ENCODE measurements around the gene TENM3. TPM values are rescaled to one million over a fixed set of nuclear protein-coding genes. Genes with fewer than 3 reads are reported as not detected.

TENM3 gene
- total RNA-seq, 1 experiment from 2014 or later = 34.1 TPM

GRCh38 chr4:182839256-182839655, 596.1 kb downstream of the TENM3 start:
- POLR2A ChIA-PET = no interaction called here
- TF ChIP-seq, protein P1, sequence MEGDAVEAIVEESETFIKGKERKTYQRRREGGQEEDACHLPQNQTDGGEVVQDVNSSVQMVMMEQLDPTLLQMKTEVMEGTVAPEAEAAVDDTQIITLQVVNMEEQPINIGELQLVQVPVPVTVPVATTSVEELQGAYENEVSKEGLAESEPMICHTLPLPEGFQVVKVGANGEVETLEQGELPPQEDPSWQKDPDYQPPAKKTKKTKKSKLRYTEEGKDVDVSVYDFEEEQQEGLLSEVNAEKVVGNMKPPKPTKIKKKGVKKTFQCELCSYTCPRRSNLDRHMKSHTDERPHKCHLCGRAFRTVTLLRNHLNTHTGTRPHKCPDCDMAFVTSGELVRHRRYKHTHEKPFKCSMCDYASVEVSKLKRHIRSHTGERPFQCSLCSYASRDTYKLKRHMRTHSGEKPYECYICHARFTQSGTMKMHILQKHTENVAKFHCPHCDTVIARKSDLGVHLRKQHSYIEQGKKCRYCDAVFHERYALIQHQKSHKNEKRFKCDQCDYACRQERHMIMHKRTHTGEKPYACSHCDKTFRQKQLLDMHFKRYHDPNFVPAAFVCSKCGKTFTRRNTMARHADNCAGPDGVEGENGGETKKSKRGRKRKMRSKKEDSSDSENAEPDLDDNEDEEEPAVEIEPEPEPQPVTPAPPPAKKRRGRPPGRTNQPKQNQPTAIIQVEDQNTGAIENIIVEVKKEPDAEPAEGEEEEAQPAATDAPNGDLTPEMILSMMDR (IDR thresholded peaks at IDR 0.05; ENCODE audit: unreplicated experiment) = no peak

DNA sequence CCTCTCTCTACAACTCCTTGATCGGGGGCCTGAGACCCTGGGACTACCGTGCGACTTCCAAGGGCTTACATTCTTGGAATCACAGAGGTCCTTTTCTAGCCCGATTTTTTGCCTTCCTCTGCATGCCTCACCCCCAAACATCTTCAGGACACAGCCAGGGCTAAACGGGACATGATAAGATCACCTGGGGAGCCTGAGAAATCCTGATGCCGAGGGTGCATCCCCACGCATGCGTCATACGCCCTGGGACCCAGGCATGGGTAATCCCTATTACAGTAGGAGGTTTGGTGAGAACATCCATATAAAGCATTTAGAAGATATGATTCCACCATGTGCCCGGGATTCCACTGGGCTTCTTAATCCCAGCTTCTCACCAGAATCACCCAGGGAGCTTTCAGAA, 596.9 kb downstream of the TENM3 start:
- H3K4me3 Mint-ChIP-seq (ENCODE audit: unreplicated experiment) = no peak overlapping the region

More at GRCh38 chr4:182839256-182839655, 596.1 kb downstream of the TENM3 start:
- H3K4me3 Mint-ChIP-seq (ENCODE audit: unreplicated experiment) = no peak overlapping the region
- H3K4me1 Mint-ChIP-seq (ENCODE audit: insufficient read depth, unreplicated experiment) = peaks cover 8% of the 10 kb centered on the region
- BruUV-seq (replicated peaks) = no TSS peak
- peaks cover 11% of the 10 kb centered on the region for H3K27me3 Mint-ChIP-seq (ENCODE audit: insufficient read depth, unreplicated experiment)
- intact Hi-C loops (cut with micrococcal nuclease) = no loop called here
- no peaks in the 10 kb centered on the region for H3K36me3 Mint-ChIP-seq (ENCODE audit: insufficient read depth, unreplicated experiment)
- no peaks in the 10 kb centered on the region for H3K9me3 Mint-ChIP-seq (ENCODE audit: unreplicated experiment)
- DNase-seq (ENCODE audit: unreplicated experiment) = no peak
- H3K27ac Mint-ChIP-seq (ENCODE audit: low read depth, unreplicated experiment) = no peak overlapping the region
- CTCF ChIA-PET = interaction anchor here (1.1 kb wide), 1 partner anchor 493 kb away, joined by 3 read pairs; no protein-coding TSS in a partner anchor

DNA sequence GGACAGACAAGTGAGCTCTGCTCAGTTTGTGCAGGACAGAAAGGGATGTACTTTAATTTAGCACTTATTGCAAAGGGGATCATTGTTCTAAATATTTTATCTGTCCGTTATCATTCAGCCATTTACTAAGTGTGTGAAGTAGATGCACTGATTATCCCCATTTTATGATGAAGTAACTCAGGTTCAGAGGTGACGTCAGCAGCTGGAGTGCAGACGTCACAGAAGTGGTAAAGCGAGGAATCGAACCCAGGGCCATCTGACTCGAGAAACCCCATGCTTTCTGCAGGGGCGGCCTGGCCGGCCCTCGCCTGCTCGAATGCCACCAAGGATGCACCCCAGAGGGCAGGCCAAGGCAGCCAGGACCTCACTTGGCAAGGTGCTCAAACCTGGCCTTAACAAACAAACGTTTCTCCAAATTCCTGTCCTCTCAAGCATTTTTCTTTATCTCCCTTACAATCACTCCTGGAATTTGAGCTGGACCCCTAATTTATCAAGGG, 599.0 kb downstream of the TENM3 start:
- Mint-ChIP-seq H3K4me1 (ENCODE audit: insufficient read depth, unreplicated experiment) (peaks cover 8% of the 10 kb centered on the region), H3K9me3 (ENCODE audit: unreplicated experiment) (no peaks in the 10 kb centered on the region), H3K27ac (ENCODE audit: low read depth, unreplicated experiment) (no peak overlapping the region), H3K36me3 (ENCODE audit: insufficient read depth, unreplicated experiment) (no peaks in the 10 kb centered on the region), H3K4me3 (ENCODE audit: unreplicated experiment) (no peak overlapping the region), H3K27me3 (ENCODE audit: insufficient read depth, unreplicated experiment) (no peaks in the 10 kb centered on the region)
- BruUV-seq (replicated peaks) = no TSS peak
- ChIA-PET CTCF (interaction anchor here (0.6 kb wide), 1 partner anchor 688 kb away, joined by 3 read pairs; no protein-coding TSS in a partner anchor), POLR2A (no interaction called here)
- intact Hi-C loops (cut with micrococcal nuclease) = no loop called here
- DNase-seq (ENCODE audit: unreplicated experiment) = no peak
- TF ChIP-seq, protein P1 (IDR thresholded peaks at IDR 0.05; ENCODE audit: unreplicated experiment) = no peak

More for the DNA sequence above, 596.9 kb downstream of the TENM3 start:
- DNase-seq (ENCODE audit: unreplicated experiment) = no peak
- H3K9me3 Mint-ChIP-seq (ENCODE audit: unreplicated experiment) = no peaks in the 10 kb centered on the region
- H3K36me3 Mint-ChIP-seq (ENCODE audit: insufficient read depth, unreplicated experiment) = no peaks in the 10 kb centered on the region
- intact Hi-C loops (cut with micrococcal nuclease) = no loop called here
- ChIA-PET POLR2A (no interaction called here), CTCF (interaction anchor here (1.1 kb wide), 1 partner anchor 494 kb away, joined by 3 read pairs; no protein-coding TSS in a partner anchor)
- BruUV-seq (replicated peaks) = no TSS peak
- no peak overlapping the region for H3K27ac Mint-ChIP-seq (ENCODE audit: low read depth, unreplicated experiment)
- TF ChIP-seq, protein P1 (IDR thresholded peaks at IDR 0.05; ENCODE audit: unreplicated experiment) = no peak
- H3K4me1 Mint-ChIP-seq (ENCODE audit: insufficient read depth, unreplicated experiment) = peaks cover 8% of the 10 kb centered on the region
- H3K27me3 Mint-ChIP-seq (ENCODE audit: insufficient read depth, unreplicated experiment) = peaks cover 8% of the 10 kb centered on the region

- intact Hi-C loops (cut with micrococcal nuclease) = no loop called here
- Mint-ChIP-seq H3K27me3 (ENCODE audit: insufficient read depth, unreplicated experiment) (no peaks in the 10 kb centered on the region), H3K4me1 (ENCODE audit: insufficient read depth, unreplicated experiment) (peaks cover 8% of the 10 kb centered on the region), H3K4me3 (ENCODE audit: unreplicated experiment) (no peak overlapping the region), H3K9me3 (ENCODE audit: unreplicated experiment) (no peaks in the 10 kb centered on the region), H3K36me3 (ENCODE audit: insufficient read depth, unreplicated experiment) (no peaks in the 10 kb centered on the region), H3K27ac (ENCODE audit: low read depth, unreplicated experiment) (no peak overlapping the region)
- ChIA-PET POLR2A (no interaction called here), CTCF (interaction anchor here (0.6 to 0.7 kb wide), 2 partner anchors 94 to 688 kb away, joined by 3 to 5 read pairs; no protein-coding TSS in a partner anchor)
- DNase-seq (ENCODE audit: unreplicated experiment) = no peak
- TF ChIP-seq, protein P1 (IDR thresholded peaks at IDR 0.05; ENCODE audit: unreplicated experiment) = no peak
- BruUV-seq (replicated peaks) = no TSS peak
These were observed 599.7 kb downstream of the TENM3 start for GRCh38 chr4:182842759-182843390.
